Panc1 (cell line): Measurements from ENCODE around the gene CPA2.

ENCODE experiments used
- CTCF ChIP-seq: fragments of 450-650 bp; IDR thresholded peaks from 2 replicates; pipeline ENCODE4 v1.5.1; 2017; ENCODE audit warnings: mild to moderate bottlenecking
- SIN3A ChIP-seq: IDR thresholded peaks from 2 replicates; pipeline ENCODE4 v1.6.1; 2012; ENCODE audit warnings: low read depth, mild to moderate bottlenecking, low read length, moderate library complexity, borderline replicate concordance; ENCODE audit not compliant: insufficient read depth
- TF ChIP-seq, protein P1 (sequence below), 2 experiments: IDR thresholded peaks; 2 replicates each; pipeline ENCODE4 v1.6.1; 2011 to 2012; ENCODE audit warnings: low read depth in 2 of 2, control low read depth in 1 of 2, low read length in 1 of 2, mild to moderate bottlenecking in 1 of 2, moderate library complexity in 1 of 2; ENCODE audit not compliant: insufficient read depth in 1 of 2

GRCh38 chr7:130266258-130266960 lies at the start of gene CPA2:
- TF ChIP-seq CTCF (no peak), SIN3A (no peak)
- TF ChIP-seq, protein P1, sequence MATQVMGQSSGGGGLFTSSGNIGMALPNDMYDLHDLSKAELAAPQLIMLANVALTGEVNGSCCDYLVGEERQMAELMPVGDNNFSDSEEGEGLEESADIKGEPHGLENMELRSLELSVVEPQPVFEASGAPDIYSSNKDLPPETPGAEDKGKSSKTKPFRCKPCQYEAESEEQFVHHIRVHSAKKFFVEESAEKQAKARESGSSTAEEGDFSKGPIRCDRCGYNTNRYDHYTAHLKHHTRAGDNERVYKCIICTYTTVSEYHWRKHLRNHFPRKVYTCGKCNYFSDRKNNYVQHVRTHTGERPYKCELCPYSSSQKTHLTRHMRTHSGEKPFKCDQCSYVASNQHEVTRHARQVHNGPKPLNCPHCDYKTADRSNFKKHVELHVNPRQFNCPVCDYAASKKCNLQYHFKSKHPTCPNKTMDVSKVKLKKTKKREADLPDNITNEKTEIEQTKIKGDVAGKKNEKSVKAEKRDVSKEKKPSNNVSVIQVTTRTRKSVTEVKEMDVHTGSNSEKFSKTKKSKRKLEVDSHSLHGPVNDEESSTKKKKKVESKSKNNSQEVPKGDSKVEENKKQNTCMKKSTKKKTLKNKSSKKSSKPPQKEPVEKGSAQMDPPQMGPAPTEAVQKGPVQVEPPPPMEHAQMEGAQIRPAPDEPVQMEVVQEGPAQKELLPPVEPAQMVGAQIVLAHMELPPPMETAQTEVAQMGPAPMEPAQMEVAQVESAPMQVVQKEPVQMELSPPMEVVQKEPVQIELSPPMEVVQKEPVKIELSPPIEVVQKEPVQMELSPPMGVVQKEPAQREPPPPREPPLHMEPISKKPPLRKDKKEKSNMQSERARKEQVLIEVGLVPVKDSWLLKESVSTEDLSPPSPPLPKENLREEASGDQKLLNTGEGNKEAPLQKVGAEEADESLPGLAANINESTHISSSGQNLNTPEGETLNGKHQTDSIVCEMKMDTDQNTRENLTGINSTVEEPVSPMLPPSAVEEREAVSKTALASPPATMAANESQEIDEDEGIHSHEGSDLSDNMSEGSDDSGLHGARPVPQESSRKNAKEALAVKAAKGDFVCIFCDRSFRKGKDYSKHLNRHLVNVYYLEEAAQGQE (IDR thresholded peaks at IDR 0.05; ENCODE audit: insufficient read depth in 1 of 2, low read depth in 2 of 2, low read length in 1 of 2): no peak
